ENCODE measurements around the gene ENOSF1. TPM values are rescaled to one million over a fixed set of nuclear protein-coding genes. Genes with fewer than 3 reads are reported as not detected.

Gene ENOSF1
- total and polyA plus RNA-seq, 11 donors: 9.9 to 38.7 (median 22.2) TPM

DNA sequence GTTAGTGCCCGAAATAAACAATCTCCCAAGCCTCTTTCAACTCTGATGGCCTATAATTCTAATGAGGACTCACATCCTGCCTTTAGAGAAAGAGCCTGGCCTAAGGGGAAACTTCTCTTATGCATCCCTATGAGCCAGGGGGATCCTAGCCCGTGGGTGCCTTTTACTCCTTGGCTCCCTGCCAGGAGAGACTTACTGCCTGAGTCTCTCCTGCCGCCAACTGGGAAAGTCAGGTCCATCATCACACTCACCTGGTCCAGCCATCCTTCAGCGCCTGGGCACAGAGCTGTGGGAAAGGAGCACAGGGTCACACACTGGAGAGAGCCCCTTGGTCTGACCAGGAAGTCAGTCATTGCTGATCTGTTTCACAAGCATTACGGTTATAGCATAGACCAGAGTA lies 24.1 kb downstream of the ENOSF1 start:
- ATAC-seq: peak in 1 of 4 donors; percentile 7

DNA sequence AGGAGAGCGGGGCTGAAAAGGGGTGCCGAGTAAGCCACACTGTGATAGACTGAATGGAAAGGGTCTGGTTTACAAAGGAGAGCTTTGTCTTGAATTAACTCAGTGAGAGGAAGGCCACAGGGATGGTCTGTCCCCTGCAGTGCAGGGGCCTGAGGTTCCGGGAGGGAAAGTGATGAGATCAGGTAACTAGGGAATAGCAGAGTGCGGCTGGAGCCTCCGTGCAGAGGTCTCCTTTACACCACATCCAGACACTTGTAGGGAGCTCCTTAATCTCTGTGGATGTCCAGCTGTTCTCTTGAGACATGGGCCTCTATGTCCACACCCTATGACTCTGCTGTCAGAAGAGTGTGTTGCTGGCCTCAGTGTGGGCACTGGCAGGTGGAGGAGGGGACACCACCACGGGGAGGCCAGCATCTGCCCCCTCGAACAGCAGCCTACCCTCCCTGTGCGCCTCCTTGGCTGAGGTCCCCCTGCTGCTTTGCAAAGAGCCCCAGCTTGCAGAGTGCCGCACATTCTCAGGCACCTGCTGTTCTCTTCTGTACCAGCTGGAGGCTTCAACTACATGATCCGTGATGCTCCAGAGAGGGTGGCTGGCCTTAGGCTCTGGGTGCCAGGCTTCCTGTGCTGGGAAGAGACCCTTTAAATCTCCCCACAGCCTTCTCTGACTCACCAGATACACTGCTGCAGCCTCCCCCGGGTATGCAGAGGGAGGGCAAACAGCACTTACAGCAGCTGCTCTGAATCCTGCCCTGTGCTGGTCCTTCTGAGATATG lies 25.9 kb downstream of the ENOSF1 start:
- Histone ChIP-seq H3K4me3 (no peak overlapping the region), H3K27ac (no peak overlapping the region), H3K4me1 (no peaks in the 10 kb centered on the region), H3K9me3 (no peaks in the 10 kb centered on the region), H3K27me3 (no peaks in the 10 kb centered on the region), H3K36me3 (peaks cover 0 to 51% (median 30%) of the 10 kb centered on the region in 9 donors)
- 79 to 85% (median 83%) methylated on average over 10 to 11 of the region's 11 CpGs for WGBS, 4 donors
- intact Hi-C loops (cut with DNase I): no loop called here
- DNase-seq: no peak
- peak in 1 of 4 donors; percentile 13 for ATAC-seq
- TF ChIP-seq, protein P1, sequence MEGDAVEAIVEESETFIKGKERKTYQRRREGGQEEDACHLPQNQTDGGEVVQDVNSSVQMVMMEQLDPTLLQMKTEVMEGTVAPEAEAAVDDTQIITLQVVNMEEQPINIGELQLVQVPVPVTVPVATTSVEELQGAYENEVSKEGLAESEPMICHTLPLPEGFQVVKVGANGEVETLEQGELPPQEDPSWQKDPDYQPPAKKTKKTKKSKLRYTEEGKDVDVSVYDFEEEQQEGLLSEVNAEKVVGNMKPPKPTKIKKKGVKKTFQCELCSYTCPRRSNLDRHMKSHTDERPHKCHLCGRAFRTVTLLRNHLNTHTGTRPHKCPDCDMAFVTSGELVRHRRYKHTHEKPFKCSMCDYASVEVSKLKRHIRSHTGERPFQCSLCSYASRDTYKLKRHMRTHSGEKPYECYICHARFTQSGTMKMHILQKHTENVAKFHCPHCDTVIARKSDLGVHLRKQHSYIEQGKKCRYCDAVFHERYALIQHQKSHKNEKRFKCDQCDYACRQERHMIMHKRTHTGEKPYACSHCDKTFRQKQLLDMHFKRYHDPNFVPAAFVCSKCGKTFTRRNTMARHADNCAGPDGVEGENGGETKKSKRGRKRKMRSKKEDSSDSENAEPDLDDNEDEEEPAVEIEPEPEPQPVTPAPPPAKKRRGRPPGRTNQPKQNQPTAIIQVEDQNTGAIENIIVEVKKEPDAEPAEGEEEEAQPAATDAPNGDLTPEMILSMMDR (IDR thresholded peaks at IDR 0.05): no peak
- TF ChIP-seq POLR2A (IDR thresholded peaks at IDR 0.05): no peak

More for the DNA sequence above, 24.1 kb downstream of the ENOSF1 start:
- Histone ChIP-seq H3K27me3 (no peaks in the 10 kb centered on the region), H3K4me1 (no peaks in the 10 kb centered on the region), H3K4me3 (no peak overlapping the region), H3K9me3 (no peaks in the 10 kb centered on the region), H3K27ac (no peak overlapping the region), H3K36me3 (peaks cover 0 to 45% (median 25%) of the 10 kb centered on the region in 9 donors)
- TF ChIP-seq, protein P1 (IDR thresholded peaks at IDR 0.05): no peak
- TF ChIP-seq POLR2A (IDR thresholded peaks at IDR 0.05): no peak
- DNase-seq: no peak
- intact Hi-C loops (cut with DNase I): no loop called here
- WGBS, 4 donors: 77 to 97% (median 86%) methylated on average over 5 of the region's 5 CpGs

DNA sequence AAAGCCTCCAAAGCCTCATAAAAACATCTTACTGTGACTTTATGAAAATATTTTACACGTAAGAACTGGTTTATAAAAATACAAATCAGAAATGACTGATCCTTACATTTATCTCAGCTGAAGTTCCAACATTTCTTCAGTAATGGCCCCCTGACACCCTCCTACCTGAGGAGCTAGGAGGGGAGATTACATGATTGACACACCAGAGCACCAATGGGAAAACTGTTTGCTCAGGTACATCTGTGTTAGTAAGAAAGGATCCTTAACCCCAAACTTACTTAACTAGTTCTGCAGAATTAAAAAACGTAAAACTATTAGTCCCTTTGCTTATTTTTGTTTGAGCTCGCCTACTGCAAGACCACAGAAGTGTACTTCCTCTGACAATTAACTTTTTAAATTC lies 27.0 kb downstream of the ENOSF1 start:
- ATAC-seq (no peak), DNase-seq (no peak)
- no peak for TF ChIP-seq POLR2A (IDR thresholded peaks at IDR 0.05)
- TF ChIP-seq, protein P1 (IDR thresholded peaks at IDR 0.05): no peak
- peaks cover 0 to 52% (median 34%) of the 10 kb centered on the region in 9 donors for H3K36me3 ChIP-seq
- no peaks in the 10 kb centered on the region for H3K27me3 ChIP-seq
- no peaks in the 10 kb centered on the region for H3K4me1 ChIP-seq
- 88 to 97% (median 94%) methylated on average over 3 of the region's 3 CpGs for WGBS, 4 donors
- no peak overlapping the region for H3K27ac ChIP-seq
- intact Hi-C loops (cut with DNase I): no loop called here
- no peaks in the 10 kb centered on the region for H3K9me3 ChIP-seq
- no peak overlapping the region for H3K4me3 ChIP-seq

DNA sequence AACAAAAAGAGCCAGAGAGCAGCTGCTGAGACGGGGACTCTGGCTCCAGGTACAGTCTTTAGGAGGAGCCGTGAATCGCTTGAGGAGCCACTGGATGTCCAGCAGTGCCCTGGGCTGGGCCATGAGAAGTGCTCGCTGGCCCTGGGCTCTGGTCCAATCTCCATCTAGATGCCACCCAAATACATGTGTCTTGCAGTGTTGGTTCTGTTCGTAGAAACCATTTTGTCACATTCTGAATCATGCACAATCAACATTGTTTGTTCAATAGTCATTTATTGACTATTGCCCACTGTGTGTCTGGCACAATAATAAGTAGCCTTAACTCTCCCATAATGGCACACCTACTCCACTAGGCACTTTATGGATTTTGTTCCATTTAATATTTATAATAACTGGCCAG lies 28.9 kb downstream of the ENOSF1 start:
- no peaks in the 10 kb centered on the region for H3K4me1 ChIP-seq
- no peak overlapping the region for H3K4me3 ChIP-seq
- no peak for TF ChIP-seq POLR2A (IDR thresholded peaks at IDR 0.05)
- TF ChIP-seq, protein P1 (IDR thresholded peaks at IDR 0.05): no peak
- H3K36me3 ChIP-seq: peaks cover 0 to 53% (median 36%) of the 10 kb centered on the region in 9 donors
- intact Hi-C loops (cut with DNase I): no loop called here
- DNase-seq (no peak), ATAC-seq (no peak)
- no peaks in the 10 kb centered on the region for H3K27me3 ChIP-seq
- no peak overlapping the region for H3K27ac ChIP-seq
- no peaks in the 10 kb centered on the region for H3K9me3 ChIP-seq
- WGBS, 4 donors: 85 to 98% (median 93%) methylated on average over 5 of the region's 5 CpGs

Data from heart left ventricle (tissue), 16 donors.